Measurements from ENCODE around the gene CSTPP1. TPM values are rescaled to one million over a fixed set of nuclear protein-coding genes. Genes with fewer than 3 reads are reported as not detected.

The CSTPP1 gene
- polyA plus RNA-seq, 1 donor from 2014 or later = 17.5 TPM

DNA sequence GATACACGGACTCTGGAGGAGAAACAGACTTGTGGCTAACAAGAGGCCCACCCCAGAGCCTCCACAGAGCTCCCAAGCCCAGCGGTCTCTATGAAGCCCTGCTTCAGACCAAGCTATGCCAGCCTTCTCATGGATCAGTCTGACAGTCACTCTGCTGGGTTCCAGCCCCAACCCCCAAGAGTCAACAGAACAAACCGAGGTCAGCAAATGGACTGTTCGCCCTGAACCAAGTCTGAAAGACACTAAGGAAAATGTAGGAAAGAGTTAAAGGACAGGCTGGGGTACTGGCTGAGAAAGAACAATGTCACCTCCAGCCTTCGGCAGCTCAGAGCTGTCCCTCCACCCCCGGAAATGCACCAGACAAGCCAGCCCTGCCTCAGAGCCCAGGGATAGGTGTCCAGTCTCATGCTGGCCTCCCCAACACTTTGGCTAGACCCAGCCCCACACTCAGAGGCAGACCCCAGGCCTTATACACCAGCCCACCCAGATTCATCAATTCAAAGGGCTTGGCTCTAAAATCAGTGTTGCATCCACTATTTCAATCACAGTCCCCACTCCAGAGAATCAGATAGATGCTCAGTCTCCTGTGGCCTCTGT is 236.3 kb downstream of the CSTPP1 start:
- peak overlapping the region in 2 of 4 donors; percentile 44 to 55 for H3K4me3 Mint-ChIP-seq

DNA sequence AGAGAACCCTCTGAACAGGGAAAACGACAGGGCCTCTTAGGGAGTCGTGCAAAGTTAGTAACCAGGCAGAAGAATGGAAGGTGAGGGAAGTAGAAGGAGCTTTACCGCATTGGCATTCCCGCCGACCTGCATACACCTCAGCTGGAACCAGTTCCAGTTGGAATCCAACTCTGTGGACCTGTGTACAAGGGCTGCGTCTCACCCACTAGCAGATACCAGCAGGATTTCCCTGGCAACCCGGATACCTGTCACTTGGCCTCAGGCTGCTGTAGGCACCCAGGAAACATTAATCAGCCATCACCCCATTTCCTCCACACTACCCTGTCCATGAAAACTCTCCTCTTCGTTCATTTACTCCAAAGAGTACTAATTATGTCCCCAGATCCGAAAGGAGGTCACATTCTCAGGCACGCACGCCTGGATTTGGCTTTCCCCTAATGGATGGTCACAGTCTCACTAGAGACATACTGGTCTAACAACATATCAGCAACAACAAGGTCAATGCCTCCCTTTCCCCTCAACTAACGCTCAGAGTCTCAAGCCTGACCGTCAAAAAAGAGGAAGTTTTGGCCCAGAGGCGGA is 239.3 kb downstream of the CSTPP1 start:
- H3K36me3 Mint-ChIP-seq = peaks cover 2% of the 10 kb centered on the region
- peak overlapping the region; percentile 98 to 100 (median 99) for H3K27ac Mint-ChIP-seq
- H3K27me3 Mint-ChIP-seq = no peaks in the 10 kb centered on the region
- H3K9me3 Mint-ChIP-seq = peaks cover 0 to 3% (median 0%) of the 10 kb centered on the region in 3 donors
- H3K4me1 Mint-ChIP-seq = peaks cover 19 to 27% (median 20%) of the 10 kb centered on the region in 3 donors
- peak overlapping the region; percentile 97 to 100 (median 98) for H3K4me3 Mint-ChIP-seq

More for the DNA sequence above, 236.3 kb downstream of the CSTPP1 start:
- Mint-ChIP-seq H3K27me3 (no peaks in the 10 kb centered on the region), H3K9me3 (peaks cover 0 to 3% (median 0%) of the 10 kb centered on the region in 3 donors), H3K4me1 (peaks cover 13 to 22% (median 18%) of the 10 kb centered on the region in 3 donors), H3K36me3 (peaks cover 2% of the 10 kb centered on the region), H3K27ac (peak overlapping the region in 1 of 3 donors; percentile 80)

DNA sequence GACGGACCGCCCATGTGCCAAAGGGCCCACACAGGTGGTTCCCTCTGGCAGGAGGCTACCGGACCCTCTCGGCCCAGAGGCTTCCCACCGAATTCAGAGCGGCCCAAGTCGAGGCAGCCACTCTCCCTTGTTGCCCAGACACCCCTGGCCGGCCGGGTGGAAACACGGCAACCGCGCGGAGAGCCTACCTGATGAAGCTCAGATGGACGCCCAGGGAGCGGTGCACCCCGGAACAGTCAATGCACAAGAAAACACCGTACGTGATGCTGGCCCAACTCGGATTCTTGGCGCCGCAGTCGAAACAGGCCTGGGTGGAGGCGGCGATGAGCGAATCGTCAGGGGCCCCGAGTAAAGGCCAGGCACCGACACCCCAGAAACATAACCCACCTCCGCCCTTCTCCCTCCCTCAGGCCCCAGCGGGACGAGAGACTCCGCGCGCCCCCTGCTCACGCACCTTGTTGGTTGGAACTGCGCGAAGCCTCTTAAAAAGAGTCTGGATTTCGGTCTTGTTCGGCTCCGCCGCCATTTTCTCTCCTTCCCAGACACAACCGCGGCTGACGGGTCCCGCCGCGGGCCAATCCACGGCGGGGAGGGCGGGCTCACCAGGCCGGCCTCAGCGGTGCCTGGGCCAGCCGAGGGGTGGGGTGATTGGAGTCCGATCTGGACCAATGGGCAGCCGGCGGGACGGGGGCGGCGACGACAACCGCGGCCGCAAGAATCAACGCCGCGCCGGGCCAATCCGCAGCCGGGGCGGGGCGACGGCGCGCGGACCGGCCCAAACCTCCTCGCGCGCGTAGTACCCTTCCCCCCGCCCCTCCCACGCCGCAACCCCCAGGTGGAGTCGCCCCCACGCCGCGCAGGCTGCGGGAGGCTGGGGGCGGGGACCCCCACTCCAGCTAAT is 240.0 kb downstream of the CSTPP1 start, which contains the start of gene ARFGAP2:
Gene ARFGAP2 (minus strand): TSS at position 552 of the 901 bp plus-strand sequence. CDS start 26 bp downstream, at position 526.
- Mint-ChIP-seq H3K27me3 (no peaks in the 10 kb centered on the region), H3K4me1 (peaks cover 19 to 27% (median 19%) of the 10 kb centered on the region in 3 donors), H3K36me3 (peaks cover 2% of the 10 kb centered on the region), H3K27ac (peak within 1 kb of the TSS; percentile 99 to 100 (median 100)), H3K9me3 (peaks cover 0 to 3% (median 0%) of the 10 kb centered on the region in 3 donors), H3K4me3 (peak within 1 kb of the TSS; percentile 97 to 100 (median 98))

DNA sequence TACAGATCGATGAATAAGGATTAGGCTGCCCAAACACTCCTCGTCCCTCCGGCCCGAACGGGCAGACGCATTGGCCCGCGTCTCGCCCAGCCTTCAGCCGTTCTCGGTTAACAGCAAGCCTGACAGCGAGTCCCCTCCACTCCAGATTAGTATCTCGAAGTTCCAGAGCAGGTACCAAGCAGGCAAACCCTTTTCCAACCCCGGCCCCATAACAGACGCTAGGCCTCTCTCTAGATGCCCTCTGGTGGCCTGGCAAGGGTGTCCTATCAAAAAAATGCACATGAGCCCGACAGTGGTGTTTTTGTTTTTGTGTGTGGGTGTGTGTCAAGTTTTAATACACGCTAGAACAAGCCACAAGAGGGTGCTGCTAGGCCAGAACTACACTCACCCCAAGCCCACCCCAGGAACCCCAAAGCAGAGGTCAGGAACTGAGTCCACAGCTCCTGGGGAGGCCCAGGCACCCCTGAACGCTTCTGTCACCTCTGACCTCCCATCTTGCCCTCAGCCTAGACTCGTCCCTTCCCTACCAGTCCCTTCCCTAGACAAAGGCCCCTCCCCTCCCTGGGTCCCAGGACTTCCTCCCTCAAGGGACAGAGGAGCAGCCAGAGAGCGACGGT is 240.8 kb downstream of the CSTPP1 start:
- Mint-ChIP-seq H3K4me1 (peaks cover 15 to 25% (median 19%) of the 10 kb centered on the region in 3 donors), H3K27me3 (no peaks in the 10 kb centered on the region), H3K27ac (peak overlapping the region; percentile 99 to 100 (median 100)), H3K36me3 (peaks cover 2% of the 10 kb centered on the region), H3K9me3 (peaks cover 0 to 3% (median 0%) of the 10 kb centered on the region in 3 donors), H3K4me3 (peak overlapping the region; percentile 97 to 100 (median 98))

DNA sequence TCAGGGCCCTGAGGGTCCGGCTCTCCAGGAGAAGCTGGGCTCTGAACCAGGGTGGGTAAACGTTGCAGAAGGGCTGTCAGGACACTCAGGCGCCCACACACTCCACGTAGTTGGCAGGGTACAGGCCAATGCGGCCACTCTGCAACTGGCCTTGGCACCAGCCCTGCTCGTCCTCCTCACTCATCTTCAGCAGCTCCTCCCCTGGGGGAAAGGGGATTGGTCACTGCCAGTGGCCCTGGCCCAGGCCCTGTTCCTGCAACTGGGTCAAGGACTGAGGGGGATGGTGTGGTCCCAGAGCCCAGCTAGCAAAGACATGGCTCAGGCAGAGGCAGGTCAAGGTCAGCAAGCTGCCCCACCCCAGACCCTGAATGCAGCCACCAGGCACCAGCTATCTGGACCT is 241.3 kb downstream of the CSTPP1 start:
- Mint-ChIP-seq H3K27ac (peak overlapping the region; percentile 99 to 100 (median 100)), H3K9me3 (peaks cover 0 to 3% (median 0%) of the 10 kb centered on the region in 3 donors), H3K4me1 (peaks cover 14 to 25% (median 19%) of the 10 kb centered on the region in 3 donors), H3K27me3 (no peaks in the 10 kb centered on the region), H3K4me3 (peak overlapping the region; percentile 97 to 100 (median 98)), H3K36me3 (peaks cover 2% of the 10 kb centered on the region)

DNA sequence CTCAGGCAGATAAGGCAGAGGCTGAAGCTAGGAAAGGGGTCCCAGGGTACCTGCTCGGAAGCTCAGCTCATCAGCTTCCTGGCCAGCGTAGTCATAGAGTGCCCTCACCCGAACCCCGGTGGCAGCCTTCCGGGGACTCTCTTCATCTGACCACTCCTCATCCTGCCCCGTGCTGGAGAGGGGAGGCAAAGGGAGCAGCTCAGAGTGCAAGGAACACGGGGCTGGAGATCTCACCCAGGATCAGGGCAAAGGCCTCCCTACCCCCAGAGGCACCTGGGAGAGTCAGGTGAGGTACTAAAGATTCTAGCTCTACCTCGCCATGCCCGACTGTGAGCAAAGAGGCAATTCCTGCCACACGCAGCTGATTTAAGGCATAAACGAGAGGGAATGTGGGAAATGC is 241.8 kb downstream of the CSTPP1 start:
- Mint-ChIP-seq H3K36me3 (peaks cover 2% of the 10 kb centered on the region), H3K27me3 (peaks cover 3% of the 10 kb centered on the region), H3K9me3 (peaks cover 0 to 3% (median 0%) of the 10 kb centered on the region in 3 donors), H3K4me3 (peak overlapping the region in 2 of 4 donors; percentile 39 to 97), H3K4me1 (peaks cover 14 to 22% (median 19%) of the 10 kb centered on the region in 3 donors), H3K27ac (peak overlapping the region in 1 of 3 donors; percentile 99)

DNA sequence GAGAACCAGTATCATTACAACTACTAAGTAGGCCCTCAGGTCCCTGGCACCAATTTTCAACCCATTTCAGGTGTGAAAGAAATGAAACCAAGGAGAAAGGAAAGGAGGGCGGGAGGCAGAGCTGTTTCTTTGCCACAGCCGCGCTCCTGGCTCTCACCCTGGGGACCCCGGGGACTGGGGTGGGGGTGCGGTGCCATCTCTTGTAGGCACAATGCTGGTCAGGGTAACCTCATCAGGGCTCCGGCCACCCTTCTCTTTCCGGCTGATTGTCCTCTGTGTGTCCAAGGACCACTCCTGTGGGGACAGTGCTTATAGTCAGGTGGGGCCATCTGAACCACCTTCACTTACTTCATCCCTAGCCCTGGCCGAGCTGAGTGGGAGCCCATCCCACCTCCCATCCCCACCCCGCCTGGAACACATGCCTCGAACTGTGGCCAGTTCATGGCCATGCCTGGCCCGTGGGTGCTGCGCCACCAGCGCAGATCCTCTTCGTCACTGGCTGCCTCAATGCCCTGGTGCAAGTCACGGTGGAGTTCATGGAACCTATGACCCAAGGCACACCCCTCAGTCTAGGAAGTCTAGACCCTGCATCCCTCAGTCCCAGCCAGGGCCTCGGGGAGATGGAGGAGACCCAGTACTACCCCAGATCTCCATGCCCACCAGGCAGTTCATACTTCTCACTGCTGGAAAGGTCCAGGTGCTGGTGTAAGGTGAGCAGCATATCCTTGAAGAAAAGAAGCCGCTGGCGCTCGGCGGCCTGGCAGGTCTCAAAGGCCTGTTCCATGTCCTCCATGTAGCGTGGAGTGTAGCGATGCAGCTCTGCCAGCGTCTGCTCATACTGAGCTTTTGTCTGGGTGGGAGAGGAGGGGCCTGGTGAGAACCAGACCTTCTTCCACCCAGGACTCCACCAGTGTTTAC is 242.4 kb downstream of the CSTPP1 start:
- peaks cover 0 to 3% (median 0%) of the 10 kb centered on the region in 3 donors for H3K9me3 Mint-ChIP-seq
- peak overlapping the region in 2 of 3 donors; percentile 67 to 99 for H3K27ac Mint-ChIP-seq
- peaks cover 14 to 19% (median 17%) of the 10 kb centered on the region in 3 donors for H3K4me1 Mint-ChIP-seq
- peaks cover 2% of the 10 kb centered on the region for H3K36me3 Mint-ChIP-seq
- H3K4me3 Mint-ChIP-seq = peak overlapping the region in 1 of 4 donors; percentile 80
- H3K27me3 Mint-ChIP-seq = peaks cover 7% of the 10 kb centered on the region

DNA sequence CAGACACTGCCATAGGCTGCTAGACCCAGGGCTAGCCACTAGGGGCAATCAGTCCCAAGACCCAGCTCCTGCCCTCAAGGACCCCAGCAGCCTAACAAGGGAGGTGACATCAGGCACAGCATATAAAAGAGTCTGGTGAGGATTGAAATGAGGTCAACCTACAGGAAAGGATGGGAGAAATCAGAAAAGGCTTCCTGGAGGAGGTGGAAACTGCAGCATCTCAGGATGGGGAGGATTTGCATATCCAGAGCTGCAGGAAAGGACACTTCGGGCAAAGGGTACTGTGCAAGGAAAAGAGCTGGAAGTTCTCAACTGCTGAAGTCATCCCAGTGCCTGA is 243.1 kb downstream of the CSTPP1 start:
- H3K4me1 Mint-ChIP-seq = peaks cover 14 to 19% (median 16%) of the 10 kb centered on the region in 3 donors
- H3K27ac Mint-ChIP-seq = peak overlapping the region in 1 of 3 donors; percentile 91
- H3K36me3 Mint-ChIP-seq = peaks cover 2% of the 10 kb centered on the region
- peak overlapping the region in 1 of 4 donors; percentile 80 for H3K4me3 Mint-ChIP-seq
- H3K27me3 Mint-ChIP-seq = peaks cover 12% of the 10 kb centered on the region
- peaks cover 0 to 3% (median 0%) of the 10 kb centered on the region in 3 donors for H3K9me3 Mint-ChIP-seq

DNA sequence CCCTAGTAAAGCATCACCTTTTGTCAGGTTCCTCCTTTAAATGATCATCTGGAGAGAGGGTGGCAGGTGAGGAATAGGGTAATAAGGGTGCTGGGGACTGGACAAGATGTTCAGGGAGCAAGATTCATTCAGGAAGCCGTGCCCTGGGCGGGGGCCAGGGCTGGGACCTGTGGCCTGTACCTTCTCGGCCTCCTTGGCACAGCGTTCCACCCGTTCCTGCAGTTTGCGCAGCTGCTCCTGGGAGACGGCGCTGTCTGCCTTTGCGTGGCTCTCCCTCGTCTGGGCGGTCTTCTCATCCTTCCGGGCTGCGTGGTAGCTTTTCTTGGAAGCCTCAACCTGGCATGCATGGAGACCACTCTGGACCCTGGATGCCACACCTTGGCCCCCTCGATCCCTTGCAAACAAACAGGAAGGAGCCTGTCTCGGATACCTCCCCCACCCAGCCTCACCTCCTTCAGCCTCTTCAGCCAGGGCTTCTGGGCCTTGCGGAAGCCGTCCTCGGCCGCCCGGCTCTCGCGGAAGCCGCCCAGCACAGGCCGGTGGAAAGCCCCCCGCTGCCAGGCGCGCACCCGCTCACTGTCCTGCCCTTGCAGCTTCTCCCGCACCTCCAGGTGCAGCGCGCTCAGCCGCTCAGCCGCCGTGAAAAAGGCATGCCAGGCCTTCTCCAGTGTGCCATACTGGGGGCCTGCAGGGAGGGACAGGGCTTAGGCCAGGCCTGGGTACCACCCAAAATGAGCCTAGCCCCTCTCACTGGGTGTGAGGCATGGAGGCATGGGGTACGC is 243.6 kb downstream of the CSTPP1 start:
- H3K27me3 Mint-ChIP-seq = peaks cover 15% of the 10 kb centered on the region
- peak overlapping the region in 1 of 3 donors; percentile 91 for H3K27ac Mint-ChIP-seq
- peaks cover 0 to 3% (median 0%) of the 10 kb centered on the region in 3 donors for H3K9me3 Mint-ChIP-seq
- H3K36me3 Mint-ChIP-seq = peaks cover 2% of the 10 kb centered on the region
- peaks cover 14 to 19% (median 16%) of the 10 kb centered on the region in 3 donors for H3K4me1 Mint-ChIP-seq
- peak overlapping the region in 1 of 4 donors; percentile 80 for H3K4me3 Mint-ChIP-seq

DNA sequence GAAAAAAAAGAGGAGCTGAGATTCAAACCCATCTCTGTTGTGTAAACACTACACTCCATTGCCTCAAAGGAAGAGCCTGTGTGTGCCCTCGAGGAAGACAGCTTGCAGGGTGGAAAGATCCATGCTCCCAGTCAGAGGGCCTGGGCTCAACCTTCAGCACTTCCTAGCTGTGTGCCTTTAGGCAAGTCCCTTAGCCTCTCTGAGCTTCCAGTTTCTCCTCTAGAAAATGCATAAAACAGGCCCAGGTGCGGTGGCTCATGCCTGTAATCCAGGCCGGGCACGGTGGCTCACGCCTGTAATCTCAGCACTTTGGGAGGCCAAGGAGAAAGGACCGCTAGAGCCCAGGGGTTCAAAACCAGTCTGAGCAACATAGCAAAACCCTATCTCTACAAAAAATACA is 244.7 kb downstream of the CSTPP1 start:
- Mint-ChIP-seq H3K27ac (no peak overlapping the region), H3K4me1 (peaks cover 10 to 12% (median 10%) of the 10 kb centered on the region in 3 donors), H3K9me3 (peaks cover 0 to 3% (median 0%) of the 10 kb centered on the region in 3 donors), H3K27me3 (peaks cover 15% of the 10 kb centered on the region), H3K36me3 (no peaks in the 10 kb centered on the region), H3K4me3 (peak overlapping the region in 1 of 4 donors; percentile 14)

DNA sequence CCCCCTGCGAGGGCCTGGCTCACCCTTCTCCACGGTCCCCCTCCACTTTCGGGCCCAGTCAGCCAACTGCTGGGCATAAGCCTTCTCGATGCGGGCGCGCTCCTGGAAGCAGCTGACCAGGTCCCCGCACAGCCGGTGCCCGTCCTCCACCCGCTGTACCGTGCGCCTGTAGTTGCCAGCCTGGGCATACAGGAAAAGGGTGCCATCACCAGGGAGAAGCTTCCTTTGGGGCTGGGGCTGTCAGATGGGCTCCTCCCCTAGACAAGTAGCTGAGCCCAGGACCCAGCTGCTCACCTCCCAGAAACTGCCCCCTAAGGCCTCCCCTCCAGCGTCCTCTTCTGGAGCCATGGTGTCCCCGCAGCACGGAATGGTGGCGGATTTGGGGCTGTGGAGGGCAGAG is 245.8 kb downstream of the CSTPP1 start:
- H3K4me3 Mint-ChIP-seq = peak overlapping the region in 1 of 4 donors; percentile 14
- no peaks in the 10 kb centered on the region for H3K36me3 Mint-ChIP-seq
- peaks cover 9 to 12% (median 12%) of the 10 kb centered on the region in 3 donors for H3K4me1 Mint-ChIP-seq
- no peak overlapping the region for H3K27ac Mint-ChIP-seq
- H3K27me3 Mint-ChIP-seq = peaks cover 20% of the 10 kb centered on the region
- no peaks in the 10 kb centered on the region for H3K9me3 Mint-ChIP-seq

DNA sequence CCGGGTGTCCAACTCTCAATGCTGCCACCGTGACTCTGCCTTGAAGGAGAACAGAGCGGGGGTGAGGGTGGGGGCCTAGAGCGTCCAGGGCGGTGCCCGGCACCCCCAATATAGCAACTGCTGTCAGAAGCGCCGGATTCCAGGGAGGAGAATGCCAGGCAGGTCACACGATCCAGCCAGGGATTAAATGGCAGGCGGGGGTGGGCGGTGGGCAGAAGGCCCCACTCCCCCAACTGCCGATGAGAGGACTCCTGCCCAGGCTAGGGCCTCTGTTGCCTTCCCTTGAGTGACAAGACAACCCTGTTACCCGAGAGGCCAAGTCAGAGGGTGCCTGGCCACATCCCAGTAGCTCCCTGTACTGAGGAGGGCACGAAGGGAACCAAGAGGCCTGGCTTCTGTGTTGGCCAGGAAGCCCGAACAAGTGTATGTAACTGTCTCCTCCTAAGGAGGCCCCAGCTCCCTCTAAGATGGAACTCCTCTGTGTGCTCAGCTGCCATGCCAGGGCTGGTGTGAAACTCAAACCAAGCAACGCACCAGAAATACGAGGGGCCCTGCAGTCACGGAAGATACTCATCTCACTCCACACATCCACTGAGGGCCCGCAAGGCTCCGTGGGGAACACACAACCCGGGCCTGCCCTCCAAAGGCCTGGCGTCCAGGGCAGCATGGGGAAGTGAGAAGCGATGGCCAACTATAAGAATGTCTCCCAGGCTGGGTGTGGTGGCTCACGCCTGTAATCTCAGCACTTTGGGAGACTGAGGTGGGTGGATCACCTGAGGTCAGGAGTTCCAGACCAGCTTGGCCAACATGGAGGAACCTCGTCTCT is 246.7 kb downstream of the CSTPP1 start:
- Mint-ChIP-seq H3K9me3 (no peaks in the 10 kb centered on the region), H3K4me3 (peak overlapping the region in 2 of 4 donors; percentile 57 to 69), H3K27ac (peak overlapping the region in 1 of 3 donors; percentile 43), H3K27me3 (peaks cover 24% of the 10 kb centered on the region), H3K4me1 (peaks cover 5 to 10% (median 5%) of the 10 kb centered on the region in 3 donors), H3K36me3 (no peaks in the 10 kb centered on the region)

Measured in IgD-negative memory B cell (primary cell).